GM19238 (cell line): ENCODE results near the gene TMEM51.
A peak's percentile ranks its signal among the peaks of the same experiment; 100 is the strongest.

ENCODE experiments used
- DNase-seq: peaks from one replicate; pipeline ENCODE4 v3.0.0; 2011; ENCODE audit warnings: low spot score; ENCODE audit not compliant: insufficient read length

The TMEM51 gene

DNA sequence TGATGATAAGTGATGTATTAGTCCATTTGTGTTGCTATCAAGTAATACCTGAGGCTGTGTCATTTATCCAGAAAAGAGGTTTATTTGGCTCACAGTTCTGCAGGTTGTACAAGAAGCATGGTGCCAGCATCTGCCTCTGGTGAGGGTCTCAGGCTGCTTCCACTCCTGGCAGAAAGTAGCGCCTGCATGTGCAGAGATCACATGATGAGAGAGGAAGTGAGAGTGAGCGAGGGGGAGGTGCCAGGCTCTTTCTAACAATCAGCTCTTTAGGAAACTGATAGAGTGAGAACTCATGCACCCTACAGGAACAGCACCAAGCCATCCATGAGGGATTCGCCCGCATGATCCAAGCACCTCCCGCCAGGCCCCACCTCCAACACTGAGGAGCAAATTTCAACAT, 91.3 kb downstream of the TMEM51 start:
- no peak for DNase-seq

DNA sequence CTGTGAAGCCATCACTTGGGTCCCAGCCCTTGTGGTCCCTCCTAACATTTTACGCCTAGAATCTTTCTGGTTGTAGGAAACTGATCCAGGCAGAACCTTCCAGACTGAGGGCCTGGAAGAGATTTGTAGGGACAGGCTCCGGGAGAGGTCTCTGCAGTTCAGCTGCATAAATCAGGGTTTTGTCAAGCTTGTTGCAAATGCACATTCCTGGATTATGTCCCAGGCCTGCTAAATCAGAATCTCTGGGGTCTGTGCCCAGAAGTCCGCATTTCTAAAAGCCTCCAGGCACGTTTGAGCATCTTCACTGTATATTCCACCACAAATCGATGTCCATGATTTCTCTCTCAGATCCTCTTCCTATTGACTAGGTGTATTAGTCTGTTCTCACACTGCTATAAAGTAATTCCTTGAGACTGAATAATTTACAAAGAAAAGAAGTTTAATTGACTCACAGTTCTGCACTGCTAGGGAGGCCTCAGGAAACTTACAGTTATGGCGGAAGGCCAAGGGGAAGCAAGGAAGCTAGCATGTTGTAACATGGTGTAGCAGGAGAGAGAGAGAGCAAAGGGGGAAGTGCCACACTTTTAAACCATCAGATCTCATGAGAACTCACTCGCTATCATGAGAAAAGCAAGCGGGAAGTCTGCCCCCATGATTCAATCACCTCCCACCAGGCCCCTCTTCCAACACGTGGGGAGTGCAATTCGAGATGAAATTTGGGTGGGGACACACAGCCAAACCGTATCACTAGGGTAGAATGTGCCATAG, 92.2 kb downstream of the TMEM51 start:
- no peak for DNase-seq

DNA sequence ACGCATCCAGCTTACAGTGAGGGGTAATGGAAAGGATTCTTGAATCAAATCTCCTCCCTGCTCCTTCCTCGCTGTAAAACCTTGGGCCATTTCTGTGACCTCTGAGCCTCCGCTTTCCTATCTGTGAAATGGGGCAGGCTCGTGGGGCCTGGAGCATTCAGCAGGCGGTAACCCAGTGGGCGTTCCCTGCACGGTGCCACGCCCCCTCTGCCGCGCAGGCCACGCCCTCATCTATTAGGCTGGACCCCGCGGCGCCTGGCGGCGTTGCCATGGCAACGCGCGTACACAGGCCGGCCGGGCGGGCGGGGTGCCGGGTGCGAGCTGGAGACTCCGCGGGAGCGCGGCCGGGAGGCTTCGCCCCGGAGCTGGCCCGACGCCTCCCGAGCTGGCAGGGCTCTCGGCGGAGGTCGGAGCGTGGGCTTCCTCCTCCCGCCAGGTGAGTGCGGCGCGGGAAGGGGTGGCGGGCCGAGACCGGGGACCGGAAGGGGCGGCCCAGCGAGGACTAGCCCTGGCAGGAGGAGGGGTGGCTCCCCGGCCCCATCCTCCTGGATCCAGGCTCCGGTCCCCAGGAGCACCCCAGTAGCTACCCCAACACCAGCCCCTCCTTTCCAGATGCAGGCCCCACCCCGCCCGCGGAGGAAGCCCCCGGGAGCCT, 93.5 kb downstream of the TMEM51 start, which contains the start of gene FHAD1:
Gene FHAD1 (plus strand): TSS at position 264 of the 655 bp plus-strand sequence. CDS start 4,562 bp downstream, outside the sequence.
- DNase-seq, result peak; percentile 56

DNA sequence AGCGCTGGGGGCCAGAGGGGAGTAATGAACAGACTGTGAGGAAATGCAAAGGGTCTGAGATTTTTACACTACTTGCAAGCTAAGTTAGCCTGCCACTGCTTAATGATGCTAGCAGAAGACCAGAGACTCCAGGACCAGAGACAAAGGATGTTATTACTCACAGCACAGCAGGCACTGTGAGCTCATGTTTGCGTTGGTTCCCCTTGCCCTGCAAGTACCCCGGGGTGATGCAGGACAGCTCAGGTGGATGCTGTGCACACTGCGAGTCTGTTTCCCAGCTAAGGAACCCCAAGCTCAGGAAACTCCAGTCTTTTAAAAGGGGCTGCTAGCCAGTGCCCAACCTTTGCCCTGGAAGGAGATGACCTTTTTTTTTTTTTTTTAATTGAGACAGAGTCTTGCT, 94.7 kb downstream of the TMEM51 start:
- DNase-seq, result no peak

DNA sequence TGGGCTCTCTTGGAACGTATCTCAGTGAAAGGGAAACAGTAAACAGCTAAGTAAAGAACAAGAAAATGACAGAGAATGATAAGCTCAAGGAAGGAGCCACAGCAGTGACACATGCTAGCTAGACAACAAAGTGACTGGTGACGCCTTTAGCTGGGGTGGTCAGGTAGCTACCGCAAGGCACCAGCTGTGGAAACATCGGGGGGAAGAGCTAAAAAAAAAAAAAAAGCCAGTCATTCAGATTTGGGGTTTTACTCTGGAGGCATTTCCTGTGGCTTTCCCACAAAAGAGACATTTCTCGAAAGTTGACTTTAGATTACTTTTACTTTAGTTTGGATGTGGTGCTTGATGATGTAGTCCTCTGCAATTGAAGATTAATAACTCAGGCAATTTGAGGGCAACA, 95.5 kb downstream of the TMEM51 start:
- no peak for DNase-seq

DNA sequence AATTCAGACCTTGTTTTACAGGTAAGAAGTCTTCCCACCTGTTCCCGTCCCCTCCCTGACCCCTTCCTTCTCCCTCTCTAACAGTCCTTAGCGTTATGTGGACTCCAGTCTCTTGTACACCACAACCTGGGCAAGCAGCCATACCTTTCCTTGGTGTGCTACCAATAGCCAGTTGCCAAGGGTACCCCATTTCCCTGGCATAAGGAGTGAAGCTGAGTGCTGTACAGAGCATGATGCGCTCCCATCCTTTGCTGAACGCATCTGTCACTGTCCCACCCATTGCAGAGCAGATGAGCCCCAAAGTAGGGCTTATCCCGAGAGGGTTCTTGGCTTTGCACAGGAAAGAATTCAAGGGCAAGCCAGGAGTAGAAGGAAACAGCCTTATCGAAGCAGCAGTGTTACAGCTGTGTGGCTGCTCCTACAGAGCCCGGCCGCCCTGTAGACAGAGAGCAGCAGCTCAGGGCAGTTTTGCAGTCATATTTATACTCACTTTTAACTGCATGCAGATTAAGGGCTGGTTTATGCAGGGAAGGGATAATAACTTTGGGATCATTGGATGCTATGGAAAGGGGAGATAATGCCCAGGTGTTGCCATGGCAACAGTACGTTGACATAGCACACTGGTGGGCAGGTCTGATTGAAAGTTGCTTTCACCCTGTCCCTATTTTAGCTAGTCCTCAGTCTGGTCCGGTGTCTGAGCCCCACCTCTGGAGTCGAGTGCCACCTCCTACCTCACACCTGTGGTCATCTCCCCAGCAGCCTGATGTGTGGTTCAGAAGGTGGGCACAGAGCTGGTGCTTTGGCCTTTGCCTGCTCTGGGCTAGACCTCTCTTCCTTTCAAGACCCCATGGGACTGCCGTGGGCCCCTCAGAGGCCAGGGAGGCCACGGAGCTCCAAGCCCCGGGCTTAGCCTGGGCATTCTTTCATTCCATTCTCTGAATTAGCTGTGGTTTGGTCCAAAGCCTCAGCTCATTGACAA, 98.6 kb downstream of the TMEM51 start:
- DNase-seq, result no peak

DNA sequence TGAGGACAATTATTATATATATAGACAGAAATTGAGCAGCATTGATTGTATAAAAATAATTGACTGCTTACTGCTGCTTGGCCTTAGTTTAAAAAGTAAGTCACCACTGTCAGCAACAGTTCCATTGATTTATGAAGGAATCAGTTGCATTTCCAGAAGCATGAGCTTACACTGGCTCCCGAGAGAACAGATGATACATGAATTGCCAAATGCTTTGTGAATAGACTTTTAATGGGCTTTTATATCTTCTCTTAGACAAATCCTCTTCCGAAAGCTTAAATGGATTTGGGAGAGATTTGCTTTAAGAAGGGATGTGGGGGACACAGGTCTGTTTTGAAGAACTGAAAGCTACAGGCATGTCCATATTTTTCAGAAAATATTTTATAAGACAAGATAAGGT, 101.0 kb downstream of the TMEM51 start:
- no peak for DNase-seq

DNA sequence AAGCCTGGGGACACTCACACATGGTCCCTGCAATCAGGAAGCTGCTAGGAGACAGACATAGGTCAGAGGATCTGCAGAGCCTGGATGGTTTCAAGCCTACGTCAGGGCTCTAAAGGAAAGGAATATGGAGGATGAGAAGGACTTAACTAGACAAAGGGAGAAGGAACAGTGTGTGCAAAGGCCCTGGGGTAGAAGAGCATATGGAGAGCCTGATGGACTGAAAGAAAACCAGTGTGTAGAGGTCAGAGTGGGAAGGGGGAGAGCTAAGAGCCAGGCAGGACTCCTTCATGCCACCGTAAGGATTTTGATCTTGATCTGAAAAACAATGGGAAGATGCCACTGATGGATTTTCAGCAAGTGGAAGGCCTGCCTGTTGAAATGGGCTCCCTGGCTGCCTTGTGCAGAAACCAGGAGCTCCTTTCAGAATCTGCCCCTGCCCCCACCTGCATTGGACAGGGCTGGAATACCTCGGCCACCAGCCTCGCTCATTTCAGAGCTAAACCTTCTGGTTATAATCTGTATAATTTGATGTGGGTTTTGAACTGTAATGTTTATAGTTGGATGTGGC, 102.1 kb downstream of the TMEM51 start:
- no peak for DNase-seq

DNA sequence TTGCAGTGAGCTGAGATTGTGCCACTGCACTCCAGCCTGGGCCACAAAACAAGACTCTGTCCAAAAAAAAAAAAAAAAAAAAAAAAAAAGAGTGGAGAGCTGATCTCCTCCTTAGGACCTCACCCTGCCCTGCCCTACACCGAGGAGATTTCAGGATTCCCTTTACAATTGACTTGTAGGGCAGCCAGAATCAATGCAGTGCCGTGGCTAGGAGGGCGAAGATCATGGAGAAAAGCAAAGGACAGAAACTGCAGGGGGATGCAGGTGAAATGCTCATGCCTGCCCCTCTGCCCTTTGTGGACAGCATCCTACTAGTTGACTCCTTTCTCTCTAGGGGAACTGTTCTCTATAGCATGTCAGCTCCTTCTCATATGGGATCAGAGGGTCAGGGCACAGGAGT, 103.0 kb downstream of the TMEM51 start:
- no peak for DNase-seq

DNA sequence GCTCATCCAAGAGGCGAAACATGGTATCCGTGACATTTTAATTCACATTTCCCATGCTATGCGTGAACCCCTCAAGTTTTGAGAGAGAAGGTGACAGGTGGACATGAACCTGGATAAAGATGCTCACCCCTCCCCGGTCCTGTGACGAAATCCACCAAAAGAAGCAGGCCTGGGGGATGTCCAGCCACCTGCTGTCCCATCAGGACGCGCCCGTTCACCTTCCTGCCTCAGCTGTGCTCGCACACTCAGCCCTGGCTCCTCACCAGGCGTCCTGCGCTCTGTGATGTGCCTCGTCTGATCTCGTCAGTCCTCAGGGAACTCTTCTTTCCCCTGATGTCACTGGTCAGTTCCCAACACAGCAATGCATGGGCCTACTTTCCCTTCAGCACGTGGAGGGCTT, 103.8 kb downstream of the TMEM51 start:
- DNase-seq, result no peak

DNA sequence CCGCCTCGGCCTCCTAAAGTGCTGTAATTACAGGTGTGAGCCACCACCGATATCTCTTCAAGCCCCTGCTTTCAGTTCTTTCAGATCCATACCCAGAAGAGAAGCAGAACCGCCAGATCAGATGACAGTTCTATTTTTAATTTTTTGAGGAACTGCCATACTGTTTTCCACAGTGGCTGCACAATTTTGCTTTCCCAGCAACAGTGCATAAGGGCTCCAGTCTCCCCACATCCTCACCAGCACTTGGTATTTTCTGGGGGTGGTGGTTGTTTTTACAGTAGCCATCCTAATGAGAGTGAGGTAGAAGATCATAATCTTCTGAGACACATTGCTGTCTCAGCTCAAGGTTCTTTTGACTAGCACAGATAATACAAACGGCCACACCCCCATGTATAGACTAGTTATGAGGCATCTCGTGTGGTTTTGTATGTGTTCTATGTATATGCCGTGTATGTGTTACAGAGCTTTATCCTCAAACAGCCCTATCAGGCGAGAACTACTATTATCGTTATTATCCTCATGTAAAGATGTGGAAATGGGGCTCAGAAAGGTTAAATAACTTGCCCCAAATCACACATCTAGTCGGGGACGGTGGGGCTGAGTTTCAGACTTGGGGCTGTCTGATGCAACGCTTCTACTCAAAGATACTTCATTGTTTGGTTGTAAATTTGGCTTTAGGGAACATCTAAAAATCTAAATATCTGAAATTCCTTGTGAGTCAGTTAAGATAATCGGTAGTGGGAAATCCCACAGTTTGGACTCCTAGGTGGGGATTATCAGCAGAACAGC, 105.5 kb downstream of the TMEM51 start:
- DNase-seq, result no peak

DNA sequence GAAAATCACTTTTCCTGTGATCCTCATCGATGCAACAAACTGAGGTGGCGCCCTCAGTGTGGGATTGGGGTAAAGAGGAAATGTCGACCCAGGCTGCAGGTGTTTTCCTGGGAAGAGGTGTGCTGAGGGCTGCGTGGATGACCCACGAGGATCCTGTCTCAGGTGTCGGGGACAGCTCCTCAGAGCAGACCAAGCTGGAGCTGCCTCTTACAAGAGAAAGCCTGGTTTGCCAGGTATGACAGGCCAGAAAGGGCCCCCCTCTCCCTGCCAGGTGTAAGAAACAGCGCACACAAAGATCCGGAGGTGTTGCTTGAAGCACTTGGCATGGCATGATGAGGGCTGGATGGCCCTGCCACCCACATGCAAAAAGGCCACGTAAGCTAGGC, 106.1 kb downstream of the TMEM51 start:
- DNase-seq, result no peak

DNA sequence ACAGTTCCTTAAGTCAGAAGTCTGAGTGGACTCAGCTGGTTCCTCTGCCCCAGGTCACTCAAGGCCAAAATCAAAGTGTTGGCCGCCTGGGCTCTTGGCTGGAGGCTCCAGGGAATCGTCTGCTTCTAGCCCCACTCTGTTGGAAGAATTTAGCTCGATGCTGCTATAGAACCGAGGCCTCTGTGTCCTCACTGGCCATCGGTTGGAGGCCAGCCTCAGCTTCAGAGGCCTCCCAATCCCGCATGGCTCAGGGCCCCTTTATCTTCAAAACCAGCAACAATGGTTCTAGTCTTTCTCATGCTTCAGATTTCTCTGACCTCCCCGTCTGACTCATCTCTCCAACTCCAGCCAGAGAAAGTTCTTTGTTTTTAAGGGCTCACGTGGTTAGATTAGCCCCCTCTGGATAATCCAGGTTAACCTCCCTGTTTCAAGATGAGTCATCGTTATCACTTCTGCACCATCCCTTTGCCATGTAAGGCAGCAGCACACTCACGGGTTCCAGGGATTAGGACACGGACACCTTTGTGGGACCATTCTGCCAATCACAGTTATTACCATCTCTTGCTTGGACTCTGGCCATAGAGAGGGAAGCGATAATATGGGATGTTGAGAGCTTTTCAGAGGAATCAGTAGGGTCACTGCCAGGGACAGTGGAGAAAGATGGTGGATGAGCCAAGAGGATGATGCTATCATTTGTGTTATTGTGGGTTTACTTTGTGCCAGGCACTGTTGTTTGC, 107.0 kb downstream of the TMEM51 start:
- no peak for DNase-seq

DNA sequence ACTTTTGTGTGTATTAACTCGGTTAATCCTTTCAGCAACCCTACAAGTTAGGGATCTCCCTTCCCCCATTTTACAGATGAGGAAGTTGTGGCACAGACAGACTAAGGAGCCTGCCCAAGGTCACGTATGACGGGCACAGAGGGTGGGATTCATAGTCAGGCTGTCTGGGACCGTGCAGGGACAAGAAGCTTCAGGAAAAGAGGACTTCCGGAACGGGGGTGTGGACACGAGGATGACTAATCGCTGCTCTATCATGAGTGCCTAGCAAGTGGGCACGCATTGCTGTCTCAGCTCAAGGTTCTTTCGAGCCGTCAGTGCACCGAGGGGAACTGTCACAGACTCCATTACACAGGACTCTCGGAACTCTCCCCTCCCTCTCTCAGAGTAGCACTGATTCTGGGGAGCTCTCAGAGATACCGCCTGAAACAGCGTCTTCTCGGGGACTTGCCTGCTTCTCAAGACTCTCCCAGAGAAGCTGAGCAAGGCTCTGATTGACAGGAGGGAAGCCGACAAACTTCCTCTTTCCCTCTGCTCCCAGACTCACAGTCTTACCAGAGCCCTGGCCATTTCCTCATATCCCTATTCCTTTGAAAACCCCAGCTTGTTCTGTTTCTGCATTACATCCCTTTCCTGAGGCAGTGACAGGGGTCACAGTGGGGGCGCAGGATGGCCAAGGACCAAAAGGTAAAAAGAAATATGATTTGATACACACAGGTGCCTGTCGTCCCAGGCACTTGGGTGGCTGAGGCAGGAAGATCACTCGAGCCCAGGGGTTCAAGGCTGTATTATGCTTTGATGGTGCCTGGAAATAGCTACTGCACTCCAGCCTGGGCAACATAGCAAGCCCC, 107.8 kb downstream of the TMEM51 start:
- DNase-seq, result no peak

DNA sequence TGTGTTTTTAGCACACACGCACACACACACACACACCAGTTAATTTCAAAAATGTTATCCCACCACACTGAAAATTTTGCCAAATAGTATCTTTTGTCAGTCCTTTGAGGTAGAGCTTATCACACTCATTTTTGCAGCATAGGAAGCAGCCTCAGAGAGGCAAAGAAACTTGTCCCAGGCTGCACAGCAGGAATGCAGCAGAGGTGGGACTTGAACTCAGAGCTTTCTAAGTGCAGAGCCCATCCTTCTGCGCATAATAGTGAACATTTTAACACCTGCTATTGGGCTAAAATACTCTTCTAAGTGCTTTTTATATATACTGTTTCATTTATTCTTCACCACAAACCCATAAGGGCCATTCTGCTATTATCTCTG, 108.4 kb downstream of the TMEM51 start:
- DNase-seq, result no peak

DNA sequence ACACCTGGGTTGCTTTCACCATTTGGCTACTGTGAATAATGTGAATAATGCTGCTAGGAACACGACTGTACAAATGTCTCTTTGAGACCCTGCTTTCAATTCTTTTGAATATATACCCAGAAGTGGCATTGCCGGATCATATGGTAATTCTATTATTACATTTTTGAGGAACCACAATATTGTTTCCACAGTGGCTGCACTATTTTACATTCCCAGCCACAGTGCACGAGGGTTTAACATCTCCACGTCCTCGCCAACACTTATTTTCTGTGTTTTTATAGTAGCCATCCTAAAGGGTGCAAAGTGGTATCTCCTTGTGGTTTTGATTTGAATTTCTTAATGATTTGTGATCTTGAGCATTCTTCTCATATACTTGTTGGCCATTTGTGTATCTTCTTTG, 109.2 kb downstream of the TMEM51 start:
- no peak for DNase-seq

DNA sequence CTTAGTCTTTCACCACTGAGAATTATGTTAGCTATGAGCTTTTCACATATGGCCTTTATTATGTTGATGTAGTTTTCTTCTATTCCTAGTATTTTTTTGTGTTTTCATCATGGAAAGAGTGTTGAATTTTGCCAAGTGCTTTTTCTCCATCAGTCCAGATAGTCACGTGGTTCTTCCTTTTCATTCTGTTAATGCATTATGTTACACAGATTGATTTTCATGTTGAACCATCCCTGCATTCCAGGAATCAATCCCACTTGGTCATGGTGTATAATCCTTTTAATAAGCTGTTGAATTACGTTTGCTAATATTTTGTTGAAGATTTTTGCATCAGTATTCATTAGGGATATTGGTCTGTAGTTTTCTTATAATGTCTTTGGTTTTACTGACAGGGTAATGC, 111.2 kb downstream of the TMEM51 start:
- no peak for DNase-seq
